Activated CD4-positive, alpha-beta T cell treated with anti-CD3 and anti-CD28 coated beads, Interleukin-10, Interleukin-2, amounts not matched to agents 100 ng/mL and 50 ng/mL, durations not matched to agents 16 hours and 8 hours (primary cell): ENCODE data around the gene ARHGEF6.
"Not testable (repeated sequence)": the region's sequence is repeated elsewhere in the genome, so short reads cannot be mapped to it uniquely, and the experiment has no call there.

Experiments
- DNase-seq: peaks from one replicate; pipeline ENCODE4 v3.0.0-alpha.2; 2020

The ARHGEF6 gene

DNA sequence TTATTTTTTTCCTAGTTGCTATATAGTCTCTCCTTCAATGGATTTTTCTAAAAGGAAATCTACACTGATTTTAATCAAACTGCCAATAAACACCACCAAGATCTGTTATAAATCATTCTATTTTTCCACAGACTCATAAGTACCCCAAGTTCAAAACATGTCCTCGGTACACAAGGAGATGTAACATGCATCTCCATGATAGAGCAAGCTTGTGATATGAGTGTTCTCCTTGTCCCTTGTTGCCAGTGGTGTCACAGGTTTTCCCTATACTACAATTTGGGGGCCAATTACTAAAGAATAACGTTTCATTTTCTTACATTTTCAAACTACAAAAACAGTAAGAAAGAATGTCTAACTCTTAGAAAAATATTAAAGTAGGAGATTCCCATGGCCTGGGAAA is 491 bp downstream of the ARHGEF6 start:
- DNase-seq, result peak; percentile 41

- peak; percentile 76 for DNase-seq
Measured at GRCh38 chrX:136779346-136779781, 1.4 kb downstream of the ARHGEF6 start.

- DNase-seq, result no peak
Measured at GRCh38 chrX:136778916-136779315, 1.8 kb downstream of the ARHGEF6 start.

DNA sequence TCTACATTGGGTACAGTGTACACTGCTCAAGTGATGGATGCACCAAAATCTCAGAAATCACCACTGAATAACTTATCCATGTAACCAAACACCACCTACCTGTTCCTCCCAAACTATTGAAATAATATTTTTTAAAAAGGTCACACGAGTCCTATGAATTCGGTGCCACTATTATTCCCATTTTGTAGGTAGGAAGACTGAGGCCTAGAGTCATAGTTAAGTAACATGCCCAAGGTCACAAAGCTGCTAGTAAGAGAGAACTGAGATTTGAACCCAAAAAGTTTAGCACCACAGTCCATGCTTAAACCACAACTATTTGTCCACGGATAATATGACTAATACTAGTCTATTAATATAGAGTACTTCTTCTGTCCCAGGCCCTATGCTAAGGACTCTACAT is 2.7 kb downstream of the ARHGEF6 start:
- no peak for DNase-seq

DNA sequence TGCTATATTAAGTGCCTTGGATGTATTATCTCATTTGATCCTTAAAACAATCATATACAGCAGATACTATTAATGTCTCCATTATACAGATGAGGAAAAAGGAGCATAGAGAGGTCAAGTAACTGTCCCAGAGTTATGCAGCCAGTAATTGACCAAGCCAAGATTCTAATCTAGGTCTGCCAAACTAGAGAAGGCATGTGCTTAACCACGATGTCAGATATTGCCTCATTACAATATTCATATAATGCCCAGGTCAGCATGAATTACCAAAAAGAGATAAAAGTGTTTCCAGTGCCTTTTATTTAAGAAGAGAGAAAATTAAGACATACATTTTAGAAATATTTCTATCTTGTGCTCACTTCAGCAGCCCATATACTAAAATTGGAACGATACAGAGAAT is 7.1 kb downstream of the ARHGEF6 start:
- DNase-seq, result no peak

DNA sequence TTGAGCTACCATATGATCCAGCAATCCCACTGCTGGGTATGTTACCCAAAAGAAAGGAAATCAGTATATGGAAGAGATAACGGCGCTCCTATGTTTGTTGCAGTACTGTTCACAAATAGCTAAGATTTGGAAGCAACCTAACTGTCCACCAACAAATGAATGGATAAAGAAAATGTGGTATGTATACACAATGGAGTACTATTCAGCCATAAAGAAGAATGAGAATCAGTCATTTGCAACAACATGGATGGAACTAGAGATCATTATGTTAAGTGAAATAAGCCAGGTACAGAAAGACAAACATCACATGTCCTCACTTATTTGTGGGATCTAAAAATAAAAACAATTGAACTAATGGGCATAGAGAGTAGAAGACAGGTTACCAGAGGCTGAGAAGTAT is 8.9 kb downstream of the ARHGEF6 start:
- not testable (repeated sequence) for DNase-seq

DNA sequence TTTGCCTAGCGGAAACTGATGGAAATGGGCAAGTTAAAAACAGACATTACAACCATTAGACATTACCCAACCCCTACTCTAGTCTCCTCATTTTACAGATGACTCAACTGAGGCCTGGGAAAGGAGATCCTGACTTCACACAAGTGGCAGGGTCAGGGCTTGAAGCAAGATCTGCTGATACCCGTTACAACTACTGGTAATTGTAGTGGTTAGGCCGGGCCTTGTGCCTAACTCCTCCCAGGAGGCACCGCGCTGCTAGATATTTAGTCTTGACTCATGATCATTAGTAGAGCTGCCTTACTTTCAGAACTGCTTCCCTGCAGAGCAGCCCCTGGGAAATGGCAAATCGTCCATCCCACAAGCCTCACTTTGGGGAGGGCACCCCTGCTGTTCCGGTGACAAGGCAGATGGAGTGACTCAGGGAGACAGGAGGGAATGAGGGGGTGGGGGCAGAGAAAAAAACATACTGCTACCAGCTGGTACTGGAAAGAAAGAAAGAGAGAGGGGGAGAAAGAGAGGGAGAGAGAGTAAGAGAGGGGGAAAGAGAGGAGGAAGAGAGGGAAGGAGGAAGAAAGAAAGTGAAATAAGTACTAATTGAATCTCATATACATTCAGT is 12.2 kb downstream of the ARHGEF6 start:
- DNase-seq, result peak; percentile 83

GRCh38 chrX:136767104-136767941 is 13.4 kb downstream of the ARHGEF6 start:
- DNase-seq, result peak; percentile 60

GRCh38 chrX:136766785-136767103 is 14.0 kb downstream of the ARHGEF6 start:
- no peak for DNase-seq

- no peak for DNase-seq
Measured at GRCh38 chrX:136765821-136766356, 14.8 kb downstream of the ARHGEF6 start.

DNA sequence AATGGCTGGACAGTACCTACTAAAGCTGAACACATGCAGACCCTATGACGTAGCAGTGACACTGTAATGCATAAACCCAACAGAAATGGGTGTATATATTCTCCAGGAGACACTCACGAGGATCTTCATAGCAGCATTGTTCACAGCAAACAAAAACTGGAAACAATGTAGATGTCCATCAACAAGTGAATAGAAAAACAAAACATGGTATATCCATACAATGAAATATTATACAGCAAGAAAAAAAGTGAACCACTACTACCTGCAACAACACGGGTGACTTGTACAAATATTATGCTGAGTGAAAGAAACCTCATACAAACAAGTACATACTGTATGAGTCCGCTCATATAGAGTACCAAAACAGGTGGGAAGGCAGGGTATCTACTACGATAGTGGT is 16.5 kb downstream of the ARHGEF6 start:
- no peak for DNase-seq

GRCh38 chrX:136762820-136763452 is 17.8 kb downstream of the ARHGEF6 start:
- DNase-seq, result no peak

DNA sequence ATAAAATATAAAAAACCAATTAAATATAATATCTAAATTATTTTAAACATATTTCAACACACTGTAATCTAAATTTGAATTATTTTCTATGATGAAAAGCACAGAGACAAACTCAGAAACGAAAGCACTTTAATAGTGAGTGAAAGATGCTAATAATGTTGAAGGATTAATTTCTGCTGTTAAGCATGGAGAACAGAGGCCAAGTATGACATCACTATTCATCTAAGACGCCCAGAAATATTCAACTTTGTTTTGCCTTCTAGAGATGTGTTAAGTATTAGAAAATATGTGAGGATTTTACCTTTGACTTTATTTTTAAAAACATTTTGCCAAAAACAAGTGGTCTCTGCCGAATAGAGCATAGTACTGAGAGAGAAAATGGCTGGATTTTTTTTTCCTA is 19.3 kb downstream of the ARHGEF6 start:
- DNase-seq, result no peak

DNA sequence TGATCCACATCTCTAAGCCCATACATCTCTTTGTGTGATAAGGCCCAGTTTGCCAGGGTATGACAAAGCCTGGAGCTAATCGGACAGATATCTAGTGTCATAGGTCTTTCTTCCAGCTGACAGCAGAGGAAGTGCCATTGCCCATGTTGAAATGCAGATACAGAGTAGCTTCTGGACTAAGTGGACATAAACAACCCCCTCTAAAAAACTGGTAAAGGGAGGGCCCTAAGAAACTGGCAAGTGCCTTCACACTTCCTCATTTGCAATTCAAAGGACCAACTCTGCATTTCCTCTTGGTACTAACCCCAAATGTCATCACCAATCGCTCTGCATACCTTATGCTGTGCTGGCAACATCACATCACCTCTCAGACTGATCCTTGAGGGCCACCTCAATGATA is 20.8 kb downstream of the ARHGEF6 start:
- DNase-seq, result no peak

GRCh38 chrX:136755411-136755810 is 25.3 kb downstream of the ARHGEF6 start:
- no peak for DNase-seq

DNA sequence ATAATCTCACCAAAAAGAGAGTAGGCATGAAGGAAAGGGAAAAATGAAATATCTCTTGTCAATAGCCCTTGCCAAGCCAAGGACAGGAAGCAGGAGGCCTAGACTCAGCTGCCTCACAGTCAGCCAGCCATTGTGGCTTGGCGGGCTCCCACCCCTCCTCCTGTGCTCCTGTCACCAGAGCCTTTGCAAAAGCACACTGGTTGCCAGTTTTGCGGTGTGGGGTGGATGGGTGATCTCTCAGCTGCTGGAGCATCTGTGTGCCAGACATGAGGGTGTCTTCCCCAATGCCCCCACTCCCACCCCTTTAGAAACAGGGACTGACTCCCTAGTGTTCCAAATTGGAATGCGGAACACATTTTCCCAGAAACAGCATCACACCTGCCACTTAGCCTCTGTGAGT is 26.1 kb downstream of the ARHGEF6 start:
- no peak for DNase-seq

GRCh38 chrX:136752796-136753195 is 27.9 kb downstream of the ARHGEF6 start:
- no peak for DNase-seq

DNA sequence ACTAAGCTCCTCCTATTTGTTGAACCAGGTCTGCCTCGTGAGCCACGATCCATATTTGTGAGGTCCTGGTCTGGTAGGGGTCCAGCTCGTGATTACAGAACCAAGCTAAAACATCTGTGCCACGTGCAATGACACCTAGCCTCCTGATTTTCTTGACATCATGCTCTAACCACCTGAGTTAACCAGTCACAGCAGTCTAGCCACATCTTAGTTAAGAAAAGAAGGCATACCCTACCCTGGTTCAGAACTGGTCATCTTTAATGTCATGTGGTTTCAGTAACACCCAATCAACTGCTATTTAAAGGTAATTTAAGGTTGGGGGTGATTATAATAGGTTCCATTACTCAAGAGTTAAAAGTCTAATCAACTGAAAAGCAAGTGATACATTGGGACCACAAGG is 28.4 kb downstream of the ARHGEF6 start:
- DNase-seq, result no peak

- peak; percentile 54 for DNase-seq
Measured at GRCh38 chrX:136750364-136750763, 30.4 kb downstream of the ARHGEF6 start.

- peak; percentile 70 for DNase-seq
Measured at GRCh38 chrX:136747003-136747986, 33.4 kb downstream of the ARHGEF6 start.

DNA sequence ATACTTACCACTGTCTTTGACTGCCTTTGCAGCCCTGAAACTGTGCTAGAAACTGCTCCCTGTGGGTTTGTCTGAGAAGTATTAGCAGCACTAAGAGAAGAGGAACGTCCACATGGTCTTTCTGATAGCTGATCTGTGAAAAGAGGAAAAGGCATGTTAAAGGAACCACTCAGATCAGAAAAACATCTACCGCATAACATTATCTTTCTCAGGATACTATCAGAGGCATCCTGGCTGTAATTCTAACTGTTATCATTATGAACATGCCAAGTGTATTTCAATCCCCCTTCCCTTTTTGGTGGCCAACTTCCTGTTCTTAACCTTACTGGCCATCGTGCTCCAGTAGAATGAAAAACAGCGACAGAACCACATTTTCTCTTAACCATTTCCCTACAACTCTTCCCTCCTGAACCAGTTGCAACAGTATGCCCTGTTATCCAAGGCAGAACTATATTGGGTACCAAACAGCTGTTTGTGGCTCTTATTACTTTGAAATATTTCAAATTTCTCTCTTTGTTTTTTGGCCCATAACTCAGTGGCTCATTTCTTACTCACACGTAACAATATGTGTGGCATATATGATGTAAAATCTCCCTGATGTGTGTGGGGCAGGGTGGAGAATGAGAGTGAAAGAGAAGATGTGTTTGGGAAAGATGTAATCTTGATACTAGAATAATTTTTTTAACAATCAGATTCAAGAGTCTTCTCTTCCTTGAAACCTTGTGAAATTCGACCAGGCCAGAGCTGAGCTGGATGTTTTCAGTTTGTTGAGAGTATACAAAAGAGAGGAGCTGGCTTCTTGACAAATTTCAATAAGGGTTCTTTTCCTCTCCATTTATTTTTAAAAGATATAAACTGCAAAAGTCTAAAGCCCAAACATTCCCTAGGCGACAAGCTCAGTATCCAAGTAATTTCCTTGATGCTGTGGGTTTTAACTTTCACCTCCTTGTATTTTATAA is 35.2 kb downstream of the ARHGEF6 start:
- DNase-seq, result no peak
